HepG2 (cell line): ENCODE data around the gene TTC23. TPM values are rescaled to one million over a fixed set of nuclear protein-coding genes. Genes with fewer than 3 reads are reported as not detected.

Source experiments
- ATAC-seq: fragments of 200-7000 bp; cut with Tn5 transposase; 3 replicates; pipeline ENCODE4 v1.9.1; 2020; ENCODE audit warnings: mild to moderate bottlenecking, moderate library complexity
- BruUV-seq: library from RNA; stranded (reverse); fragments of 400-500 nt; replicated peaks from 2 replicates; lab custom pipeline; 2021; lab: Mats Ljungman, UMichigan
- CTCF ChIA-PET: fragments of 300-600 bp; formaldehyde crosslinking; extraction: SDS; loops from one replicate; lab custom pipeline; 2021; ENCODE audit warnings: low total read pairs, inconsistent platforms, low intra/inter-chr PET ratio; lab: Yijun Ruan, JAX
- POLR2A ChIA-PET: fragments of 350-600 bp; sonication (Branson Sonifier 250); formaldehyde crosslinking; loops from one replicate; lab custom pipeline; 2020; ENCODE audit warnings: antibody characterized with exemption, inconsistent platforms; lab: Yijun Ruan, JAX
- DNase-seq: peaks from one replicate; pipeline ENCODE4 v3.0.0-alpha.2; 2015; ENCODE audit warnings: low spot score
- FAIRE-seq: peaks from 3 replicates; lab custom pipeline; 2011; peaks lifted over from hg19 to GRCh38; lab: Jason Lieb, UNC
- H2AFZ ChIP-seq: one replicate; pipeline ENCODE4 v1.6.1; 2011; ENCODE audit warnings: low read length, inconsistent platforms
- H3K27ac ChIP-seq: fragments of 300-600 bp; 3 replicates; pipeline ENCODE4 v1.8.0; 2011; ENCODE audit warnings: mixed run types, mild to moderate bottlenecking, mixed read lengths, low read length, inconsistent platforms; ENCODE audit not compliant: insufficient read depth; ENCODE audit errors: extremely low read length
- H3K27me3 ChIP-seq, 2 experiments: fragments of 200-600 bp in 1 of 2; 2 replicates in 1 of 2; 3 replicates in 1 of 2; pipeline versions ENCODE4 v1.6.0 to v1.8.0; 2011; ENCODE audit warnings: low read length in 2 of 2, mild to moderate bottlenecking in 2 of 2, moderate library complexity in 2 of 2, inconsistent platforms in 1 of 2; ENCODE audit not compliant: insufficient read depth in 2 of 2, control insufficient read depth in 1 of 2
- H3K36me3 ChIP-seq, 2 experiments: fragments of 200-600 bp in 1 of 2; replicated peaks in 1 of 2; 2 replicates in 1 of 2; 3 replicates in 1 of 2; pipeline versions ENCODE4 v1.5.1 to v1.8.0; 2011; ENCODE audit warnings: low read length in 2 of 2, inconsistent platforms in 1 of 2; ENCODE audit not compliant: insufficient read depth in 2 of 2, control insufficient read depth in 1 of 2
- H3K4me1 ChIP-seq: 2 replicates; pipeline ENCODE4 v1.5.1; 2012; ENCODE audit warnings: low read length, inconsistent platforms; ENCODE audit not compliant: insufficient read depth
- H3K4me2 ChIP-seq: 2 replicates; pipeline ENCODE4 v1.6.0; 2011; ENCODE audit warnings: low read depth, low read length, inconsistent platforms
- H3K4me3 ChIP-seq, 3 experiments: fragments of 200-600 bp in 1 of 3; sonication (generic), shearing (Covaris generic) in 1 of 3; replicated peaks in 1 of 3; 2 replicates each; pipeline ENCODE4 v1.5.1; 2011 to 2016; ENCODE audit warnings: low read length in 3 of 3, inconsistent platforms in 2 of 3, low read depth in 2 of 3, mild to moderate bottlenecking in 2 of 3, control low read depth in 1 of 3, mixed read lengths in 1 of 3; ENCODE audit not compliant: insufficient read depth in 1 of 3
- H3K79me2 ChIP-seq: one replicate; pipeline ENCODE4 v1.6.1; 2011; ENCODE audit warnings: low read length, inconsistent platforms; ENCODE audit not compliant: insufficient read depth
- H3K9ac ChIP-seq: 2 replicates; pipeline ENCODE4 v1.6.0; 2011; ENCODE audit warnings: mild to moderate bottlenecking, low read depth, low read length, inconsistent platforms; ENCODE audit not compliant: insufficient read depth
- H3K9me3 ChIP-seq: 2 replicates; pipeline ENCODE4 v1.5.1; 2012; ENCODE audit warnings: mild to moderate bottlenecking, low read length
- H4K20me1 ChIP-seq: 2 replicates; pipeline ENCODE4 v1.6.0; 2011; ENCODE audit warnings: inconsistent platforms, mild to moderate bottlenecking, low read length, moderate library complexity; ENCODE audit not compliant: insufficient read depth
- AHR ChIP-seq: IDR thresholded peaks from 2 replicates; pipeline ENCODE4 v1.6.1; 2018; ENCODE audit warnings: missing genetic modification reagents, missing compliant biosample characterization
- ARID2 ChIP-seq: sonication (generic); formaldehyde crosslinking; IDR thresholded peaks from 2 replicates; pipeline ENCODE4 v1.8.1; 2022; ENCODE audit warnings: mild to moderate bottlenecking, missing genetic modification reagents, borderline replicate concordance
- ATF7-NPFF ChIP-seq: sonication (generic); formaldehyde crosslinking; IDR thresholded peaks from 2 replicates; pipeline ENCODE4 v1.8.1; 2023; ENCODE audit warnings: mild to moderate bottlenecking, low read depth, missing genetic modification reagents, moderate library complexity
- EED ChIP-seq: sonication (generic); formaldehyde crosslinking; IDR thresholded peaks from 2 replicates; pipeline ENCODE4 v1.5.0; 2020; ENCODE audit warnings: mild to moderate bottlenecking, missing genetic modification reagents
- GFI1 ChIP-seq: sonication (generic); formaldehyde crosslinking; IDR thresholded peaks from 2 replicates; pipeline ENCODE4 v1.5.0; 2020; ENCODE audit warnings: missing genetic modification reagents, mild to moderate bottlenecking, borderline replicate concordance
- JUN ChIP-seq: sonication (generic); formaldehyde crosslinking; IDR thresholded peaks from 2 replicates; pipeline ENCODE4 v1.4.0; 2020; ENCODE audit warnings: mild to moderate bottlenecking, missing genetic modification reagents
- PRPF4 ChIP-seq: fragments of 200-400 bp; formaldehyde crosslinking; IDR thresholded peaks from 2 replicates; pipeline ENCODE4 v1.6.1; 2016; ENCODE audit warnings: low read length, low read depth; ENCODE audit not compliant: poor library complexity, severe bottlenecking
- TCF12 ChIP-seq, 2 experiments: fragments of 450-650 bp in 1 of 2; sonication (generic) in 1 of 2; formaldehyde crosslinking in 1 of 2; IDR thresholded peaks; 2 replicates each; pipeline versions ENCODE4 v1.6.1 to v1.8.0; 2017 to 2022; ENCODE audit warnings: antibody characterized with exemption in 1 of 2, mild to moderate bottlenecking in 1 of 2, missing genetic modification reagents in 1 of 2, moderate library complexity in 1 of 2
- YEATS4 ChIP-seq: sonication (generic); formaldehyde crosslinking; IDR thresholded peaks from 2 replicates; pipeline ENCODE4 v1.4.0; 2020; ENCODE audit warnings: missing genetic modification reagents, borderline replicate concordance
- ZNF33B ChIP-seq: sonication (generic); formaldehyde crosslinking; IDR thresholded peaks from 2 replicates; pipeline ENCODE4 v1.5.1; 2020; ENCODE audit warnings: mild to moderate bottlenecking, missing genetic modification reagents
- WGBS: methylation state at CpG from one replicate; pipeline ENCODE4 v1.1.6; 2017; ENCODE audit warnings: low lambda C conversion rate; 5-methylcytosine and 5-hydroxymethylcytosine counted together
- in situ Hi-C: cut with HindIII; loops from 2 replicates; pipeline ENCODE4 v1.10.0; 2017; ENCODE audit warnings: low pct_unique_long_range_greater_than_20kb; ENCODE audit not compliant: extremely low pct_ligation_motif_present
- intact Hi-C: fragments of 100-400 bp; cut with micrococcal nuclease; formaldehyde crosslinking; loops from one replicate; pipeline ENCODE4 v1.10.0; 2022; ENCODE audit not compliant: unreplicated experiment
- polyA plus RNA-seq, 8 experiments: library from polyadenylated mRNA; depleted of rRNA in 3 of 8; stranded (reverse) in 7 of 8; unstranded in 1 of 8; fragments of >200 nt; fragmentation: Illumina TruSeq in 4 of 8; extraction: Trizol in 4 of 8; gene quantifications; 2 replicates each; pipeline versions ENCODE4 v1.2.1 to v1.2.3, GENCODE V29; 2011 to 2016; ENCODE audit warnings: low read depth in 4 of 8, missing spikeins in 1 of 8, mixed read lengths in 1 of 8; ENCODE audit not compliant: insufficient read depth in 1 of 8
- total RNA-seq, 5 experiments: library from RNA; depleted of rRNA; stranded (reverse); fragments of >200 nt; fragmentation: Illumina TruSeq; extraction: Trizol; gene quantifications; 2 replicates each; pipeline ENCODE4 v1.2.3, GENCODE V29; 2016; ENCODE audit warnings: low read depth in 1 of 5
- TF ChIP-seq, protein P1 (sequence below): IDR thresholded peaks from 2 replicates; pipeline ENCODE4 v1.6.1; 2016; ENCODE audit warnings: missing compliant biosample characterization, missing genetic modification reagents, borderline replicate concordance
- TF ChIP-seq, protein P2 (sequence below): sonication (generic); formaldehyde crosslinking; IDR thresholded peaks from 2 replicates; pipeline ENCODE4 v1.5.0; 2020; ENCODE audit warnings: missing genetic modification reagents
- TF ChIP-seq, protein P3 (sequence below): sonication (generic); formaldehyde crosslinking; IDR thresholded peaks from 2 replicates; pipeline ENCODE4 v1.5.1; 2020; ENCODE audit warnings: mild to moderate bottlenecking, missing genetic modification reagents
- TF ChIP-seq, protein P4 (sequence below): sonication (generic); formaldehyde crosslinking; IDR thresholded peaks from 2 replicates; pipeline ENCODE4 v1.4.0; 2020; ENCODE audit warnings: mild to moderate bottlenecking, missing genetic modification reagents

Gene TTC23
- total and polyA plus RNA-seq, 2 of the 13 experiments (the other 11 are each of a cell fraction or from before 2014, with no cell fraction given): 1.6 to 11.7 TPM

DNA sequence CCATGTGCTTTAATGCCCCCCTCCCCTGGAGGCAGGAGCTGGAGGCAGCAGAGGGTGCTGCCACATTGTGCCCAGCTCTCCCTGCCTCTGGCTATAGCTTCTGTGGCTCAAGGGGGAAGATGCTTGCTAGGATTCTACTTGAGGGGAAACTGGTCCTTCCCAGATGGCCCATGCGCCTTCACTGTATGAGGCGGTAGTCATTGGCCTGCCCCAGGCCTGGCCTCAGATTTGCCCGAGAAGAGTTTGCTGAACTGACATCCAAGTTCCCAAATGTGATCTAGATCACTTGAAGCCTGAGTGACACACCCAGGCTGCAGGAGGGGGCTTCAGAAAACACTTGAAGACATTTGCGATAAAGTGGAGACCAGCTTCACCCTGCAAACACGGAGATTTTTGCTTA is 140.4 kb downstream of the TTC23 start (continued):
- TF ChIP-seq TCF12 (IDR thresholded peaks at IDR 0.05) (no peak), TCF12 (CRISPR knock-in tag; IDR thresholded peaks at IDR 0.05) (no peak)

DNA sequence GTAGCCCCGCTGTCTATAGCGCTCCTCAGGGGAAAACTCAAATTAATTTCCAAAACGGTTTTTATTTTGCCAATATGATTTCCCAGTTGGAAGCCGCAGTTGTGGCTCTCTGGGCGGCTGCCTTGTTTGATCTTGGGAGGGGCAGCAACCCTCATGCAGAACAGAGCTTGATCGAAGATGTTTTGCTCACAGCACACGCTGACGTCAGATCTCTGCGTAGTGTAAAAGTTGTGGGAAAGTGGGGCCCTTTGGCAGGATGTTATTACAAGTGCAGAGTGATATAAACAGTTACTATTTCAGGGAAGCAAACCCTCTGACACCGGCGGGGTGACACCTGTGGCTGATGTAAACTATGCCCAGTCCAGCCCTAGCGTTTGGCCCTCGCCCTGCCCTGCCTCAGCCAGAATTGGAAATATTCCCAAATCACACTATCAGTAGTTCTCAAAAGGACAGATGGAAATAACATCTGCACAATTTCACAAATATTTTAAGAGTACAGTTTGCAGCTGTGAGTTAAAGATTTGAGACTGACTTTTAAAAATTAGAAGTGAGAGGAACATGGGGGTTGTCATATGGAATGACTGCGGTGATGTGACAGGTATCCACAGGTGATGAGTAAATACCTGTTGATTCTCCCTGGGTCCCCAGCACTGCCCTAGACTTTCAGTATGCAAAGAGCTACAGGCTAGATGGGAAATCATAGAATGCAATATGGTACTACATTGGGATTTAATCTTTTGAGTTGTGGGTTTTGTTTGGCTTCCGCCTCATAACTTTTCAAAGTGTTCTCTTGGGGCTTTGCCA is 142.8 kb downstream of the TTC23 start:
- DNase-seq (no peak), FAIRE-seq (no peak), ATAC-seq (no peak)
- POLR2A ChIA-PET: interaction anchor here (1.8 kb wide), 1 partner anchor 8 kb away, joined by 5 read pairs; no protein-coding TSS in a partner anchor
- intact Hi-C loops: no loop called here
- Histone ChIP-seq H3K4me1 (peaks cover 28% of the 10 kb centered on the region), H2AFZ (no peak overlapping the region), H3K27me3 (peaks cover 1 to 14% of the 10 kb centered on the region in 2 experiments; a peak in 2 of 5 replicates), H3K4me2 (no peak overlapping the region), H3K79me2 (no peaks in the 10 kb centered on the region), H3K36me3 (no peaks in the 10 kb centered on the region), H4K20me1 (no peaks in the 10 kb centered on the region), H3K27ac (no peak overlapping the region), H3K9ac (no peak overlapping the region), H3K4me3 (no peak overlapping the region), H3K9me3 (no peaks in the 10 kb centered on the region)
- whole genome bisulfite sequencing: 74% methylated on average over 12 of the region's 15 CpGs
- TSS peak; percentile 59 for BruUV-seq
- CTCF ChIA-PET: no interaction called here
- in situ Hi-C loops: no loop called here
- TF ChIP-seq JUN (CRISPR knock-in tag) (no peak), ZNF33B (no peak), ARID2 (no peak), YEATS4 (CRISPR knock-in tag) (no peak), GFI1 (CRISPR knock-in tag) (no peak), EED (no peak), PRPF4 (no peak), ATF7-NPFF (CRISPR knock-in tag) (no peak), AHR (CRISPR knock-in tag) (no peak)
- TF ChIP-seq, protein P1, sequence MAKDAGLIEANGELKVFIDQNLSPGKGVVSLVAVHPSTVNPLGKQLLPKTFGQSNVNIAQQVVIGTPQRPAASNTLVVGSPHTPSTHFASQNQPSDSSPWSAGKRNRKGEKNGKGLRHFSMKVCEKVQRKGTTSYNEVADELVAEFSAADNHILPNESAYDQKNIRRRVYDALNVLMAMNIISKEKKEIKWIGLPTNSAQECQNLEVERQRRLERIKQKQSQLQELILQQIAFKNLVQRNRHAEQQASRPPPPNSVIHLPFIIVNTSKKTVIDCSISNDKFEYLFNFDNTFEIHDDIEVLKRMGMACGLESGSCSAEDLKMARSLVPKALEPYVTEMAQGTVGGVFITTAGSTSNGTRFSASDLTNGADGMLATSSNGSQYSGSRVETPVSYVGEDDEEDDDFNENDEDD (CRISPR knock-in tag): no peak
- TF ChIP-seq, protein P2, sequence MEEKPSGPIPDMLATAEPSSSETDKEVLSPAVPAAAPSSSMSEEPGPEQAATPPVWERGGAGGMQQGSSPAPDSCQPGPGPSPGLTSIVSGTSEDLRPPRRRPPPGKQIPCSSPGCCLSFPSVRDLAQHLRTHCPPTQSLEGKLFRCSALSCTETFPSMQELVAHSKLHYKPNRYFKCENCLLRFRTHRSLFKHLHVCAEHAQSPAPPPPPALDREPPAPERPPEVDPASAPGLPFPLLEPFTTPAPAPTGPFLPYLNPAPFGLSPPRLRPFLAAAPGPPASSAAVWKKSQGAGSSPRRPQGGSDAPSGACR (CRISPR knock-in tag): no peak
- TF ChIP-seq, protein P3, sequence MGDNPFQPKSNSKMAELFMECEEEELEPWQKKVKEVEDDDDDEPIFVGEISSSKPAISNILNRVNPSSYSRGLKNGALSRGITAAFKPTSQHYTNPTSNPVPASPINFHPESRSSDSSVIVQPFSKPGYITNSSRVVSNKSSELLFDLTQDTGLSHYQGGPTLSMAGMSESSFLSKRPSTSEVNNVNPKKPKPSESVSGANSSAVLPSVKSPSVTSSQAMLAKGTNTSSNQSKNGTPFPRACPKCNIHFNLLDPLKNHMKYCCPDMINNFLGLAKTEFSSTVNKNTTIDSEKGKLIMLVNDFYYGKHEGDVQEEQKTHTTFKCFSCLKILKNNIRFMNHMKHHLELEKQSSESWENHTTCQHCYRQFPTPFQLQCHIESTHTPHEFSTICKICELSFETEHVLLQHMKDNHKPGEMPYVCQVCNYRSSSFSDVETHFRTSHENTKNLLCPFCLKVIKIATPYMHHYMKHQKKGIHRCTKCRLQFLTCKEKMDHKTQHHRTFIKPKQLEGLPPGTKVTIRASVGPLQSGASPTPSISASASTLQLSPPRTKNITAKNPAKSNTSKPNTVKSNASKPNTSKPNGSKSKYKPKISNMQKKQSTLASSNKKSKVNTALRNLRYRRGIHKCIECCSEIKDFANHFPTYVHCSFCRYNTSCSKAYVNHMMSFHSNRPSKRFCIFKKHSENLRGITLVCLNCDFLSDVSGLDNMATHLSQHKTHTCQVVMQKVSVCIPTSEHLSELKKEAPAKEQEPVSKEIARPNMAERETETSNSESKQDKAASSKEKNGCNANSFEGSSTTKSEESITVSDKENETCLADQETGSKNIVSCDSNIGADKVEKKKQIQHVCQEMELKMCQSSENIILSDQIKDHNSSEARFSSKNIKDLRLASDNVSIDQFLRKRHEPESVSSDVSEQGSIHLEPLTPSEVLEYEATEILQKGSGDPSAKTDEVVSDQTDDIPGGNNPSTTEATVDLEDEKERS (CRISPR knock-in tag): no peak
- TF ChIP-seq, protein P4, sequence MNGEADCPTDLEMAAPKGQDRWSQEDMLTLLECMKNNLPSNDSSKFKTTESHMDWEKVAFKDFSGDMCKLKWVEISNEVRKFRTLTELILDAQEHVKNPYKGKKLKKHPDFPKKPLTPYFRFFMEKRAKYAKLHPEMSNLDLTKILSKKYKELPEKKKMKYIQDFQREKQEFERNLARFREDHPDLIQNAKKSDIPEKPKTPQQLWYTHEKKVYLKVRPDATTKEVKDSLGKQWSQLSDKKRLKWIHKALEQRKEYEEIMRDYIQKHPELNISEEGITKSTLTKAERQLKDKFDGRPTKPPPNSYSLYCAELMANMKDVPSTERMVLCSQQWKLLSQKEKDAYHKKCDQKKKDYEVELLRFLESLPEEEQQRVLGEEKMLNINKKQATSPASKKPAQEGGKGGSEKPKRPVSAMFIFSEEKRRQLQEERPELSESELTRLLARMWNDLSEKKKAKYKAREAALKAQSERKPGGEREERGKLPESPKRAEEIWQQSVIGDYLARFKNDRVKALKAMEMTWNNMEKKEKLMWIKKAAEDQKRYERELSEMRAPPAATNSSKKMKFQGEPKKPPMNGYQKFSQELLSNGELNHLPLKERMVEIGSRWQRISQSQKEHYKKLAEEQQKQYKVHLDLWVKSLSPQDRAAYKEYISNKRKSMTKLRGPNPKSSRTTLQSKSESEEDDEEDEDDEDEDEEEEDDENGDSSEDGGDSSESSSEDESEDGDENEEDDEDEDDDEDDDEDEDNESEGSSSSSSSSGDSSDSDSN (CRISPR knock-in tag): no peak
